ENCODE measurements around the gene PCNX2. TPM values are rescaled to one million over a fixed set of nuclear protein-coding genes. Genes with fewer than 3 reads are reported as not detected.
"Not testable (repeated sequence)": the region's sequence is repeated elsewhere in the genome, so short reads cannot be mapped to it uniquely, and the experiment has no call there.

Gene PCNX2
- polyA plus RNA-seq, 1 donor (not counting 4 experiments of a cell fraction or from before 2014, with no cell fraction given) = 18.0 TPM

DNA sequence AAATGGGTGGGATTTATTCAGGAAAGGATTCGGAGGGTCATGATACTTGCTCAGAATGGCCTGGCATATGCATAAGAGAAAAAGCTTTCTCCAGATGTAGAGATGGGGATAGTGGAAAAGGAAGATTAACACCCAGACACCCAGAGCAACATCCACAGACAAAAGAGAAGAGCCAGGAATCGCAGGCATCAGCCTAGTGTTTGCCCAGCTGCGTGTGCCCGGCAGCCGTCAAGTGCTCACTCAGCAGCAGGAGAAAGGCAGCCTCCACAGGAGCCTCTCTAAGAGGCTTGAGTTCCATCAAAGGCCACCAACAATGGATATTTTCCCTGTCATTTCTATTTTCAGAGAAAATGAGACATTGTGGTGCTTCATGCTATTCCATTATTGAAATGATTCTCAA, 290.4 kb downstream of the PCNX2 start:
- TF ChIP-seq EZH2 (IDR thresholded peaks at IDR 0.05; ENCODE audit: low read length) = no peak
- TF ChIP-seq, protein P1, sequence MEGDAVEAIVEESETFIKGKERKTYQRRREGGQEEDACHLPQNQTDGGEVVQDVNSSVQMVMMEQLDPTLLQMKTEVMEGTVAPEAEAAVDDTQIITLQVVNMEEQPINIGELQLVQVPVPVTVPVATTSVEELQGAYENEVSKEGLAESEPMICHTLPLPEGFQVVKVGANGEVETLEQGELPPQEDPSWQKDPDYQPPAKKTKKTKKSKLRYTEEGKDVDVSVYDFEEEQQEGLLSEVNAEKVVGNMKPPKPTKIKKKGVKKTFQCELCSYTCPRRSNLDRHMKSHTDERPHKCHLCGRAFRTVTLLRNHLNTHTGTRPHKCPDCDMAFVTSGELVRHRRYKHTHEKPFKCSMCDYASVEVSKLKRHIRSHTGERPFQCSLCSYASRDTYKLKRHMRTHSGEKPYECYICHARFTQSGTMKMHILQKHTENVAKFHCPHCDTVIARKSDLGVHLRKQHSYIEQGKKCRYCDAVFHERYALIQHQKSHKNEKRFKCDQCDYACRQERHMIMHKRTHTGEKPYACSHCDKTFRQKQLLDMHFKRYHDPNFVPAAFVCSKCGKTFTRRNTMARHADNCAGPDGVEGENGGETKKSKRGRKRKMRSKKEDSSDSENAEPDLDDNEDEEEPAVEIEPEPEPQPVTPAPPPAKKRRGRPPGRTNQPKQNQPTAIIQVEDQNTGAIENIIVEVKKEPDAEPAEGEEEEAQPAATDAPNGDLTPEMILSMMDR (optimal IDR thresholded peaks at IDR 0.05 in 1 of 3, IDR thresholded peaks at IDR 0.05 in 1 of 3, conservative IDR thresholded peaks at IDR 0.05 in 1 of 3; ENCODE audit: extremely low read depth in 1 of 3, insufficient read depth in 2 of 3, low read length in 3 of 3) = no peak
- Histone ChIP-seq H3K79me2 (ENCODE audit: control insufficient read depth, insufficient read depth, low read length) (no peaks in the 10 kb centered on the region), H3K4me2 (ENCODE audit: control insufficient read depth, extremely low read depth, insufficient read depth, low read depth, low read length) (no peak overlapping the region), H3K9ac (ENCODE audit: control insufficient read depth, extremely low read depth, insufficient read depth, low read length) (no peak overlapping the region), H3K4me3 (ENCODE audit: control insufficient read depth in 2 of 3, extremely low read depth in 1 of 3, insufficient read depth in 2 of 3, low read depth in 1 of 3, low read length in 3 of 3) (no peak overlapping the region), H3K36me3 (ENCODE audit: control insufficient read depth in 2 of 2, extremely low read depth in 1 of 2, insufficient read depth in 2 of 2, low read length in 2 of 2) (peaks cover 9 to 12% of the 10 kb centered on the region in 2 experiments), H3K27ac (ENCODE audit: control insufficient read depth, insufficient read depth, low read length) (no peak overlapping the region), H2AFZ (ENCODE audit: control insufficient read depth, low read length) (no peak overlapping the region), H3K9me3 (ENCODE audit: control insufficient read depth, low read depth, low read length) (no peaks in the 10 kb centered on the region), H3K27me3 (ENCODE audit: control insufficient read depth, extremely low read depth, insufficient read depth, low read length) (no peaks in the 10 kb centered on the region), H4K20me1 (ENCODE audit: control insufficient read depth, extremely low read depth, insufficient read depth, low read length) (no peaks in the 10 kb centered on the region), H3K9me1 (ENCODE audit: control insufficient read depth, extremely low read depth, insufficient read depth, low read length) (peaks cover 2% of the 10 kb centered on the region), H3K4me1 (ENCODE audit: control insufficient read depth, extremely low read depth, insufficient read depth, low read length) (no peaks in the 10 kb centered on the region)
- DNase-seq (ENCODE audit: low read depth, low spot score) (no peak), FAIRE-seq (no peak)
- dilution Hi-C loops (cut with MboI; ENCODE audit: extremely low pct_ligation_motif_present, low sequenced_read_pairs) = no loop called here

DNA sequence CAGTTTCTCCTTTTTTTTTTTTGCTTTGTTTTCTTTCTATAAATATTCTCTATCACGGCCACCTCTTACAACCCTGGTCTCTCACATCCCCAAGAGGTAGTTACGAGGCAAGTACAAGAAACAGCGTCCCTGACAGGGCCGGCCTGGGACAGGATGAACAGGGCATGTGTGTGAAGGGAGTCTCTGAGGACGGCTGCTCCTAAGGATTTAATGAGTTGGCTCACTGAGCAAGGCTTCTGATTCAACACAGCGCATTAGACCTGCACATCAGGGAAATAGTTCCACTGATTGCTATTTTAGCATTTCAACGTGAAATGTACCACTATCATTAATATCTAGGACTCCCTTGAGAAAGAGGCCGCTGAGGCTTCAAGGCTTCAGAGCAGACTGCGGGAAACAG, 291.1 kb downstream of the PCNX2 start:
- Histone ChIP-seq H3K9me3 (ENCODE audit: control insufficient read depth, low read depth, low read length) (no peaks in the 10 kb centered on the region), H3K9ac (ENCODE audit: control insufficient read depth, extremely low read depth, insufficient read depth, low read length) (no peak overlapping the region), H4K20me1 (ENCODE audit: control insufficient read depth, extremely low read depth, insufficient read depth, low read length) (no peaks in the 10 kb centered on the region), H3K27ac (ENCODE audit: control insufficient read depth, insufficient read depth, low read length) (no peak overlapping the region), H3K4me2 (ENCODE audit: control insufficient read depth, extremely low read depth, insufficient read depth, low read depth, low read length) (no peak overlapping the region), H3K36me3 (ENCODE audit: control insufficient read depth in 2 of 2, extremely low read depth in 1 of 2, insufficient read depth in 2 of 2, low read length in 2 of 2) (peaks cover 12 to 16% of the 10 kb centered on the region in 2 experiments), H2AFZ (ENCODE audit: control insufficient read depth, low read length) (no peak overlapping the region), H3K79me2 (ENCODE audit: control insufficient read depth, insufficient read depth, low read length) (no peaks in the 10 kb centered on the region), H3K4me3 (ENCODE audit: control insufficient read depth in 2 of 3, extremely low read depth in 1 of 3, insufficient read depth in 2 of 3, low read depth in 1 of 3, low read length in 3 of 3) (no peak overlapping the region), H3K4me1 (ENCODE audit: control insufficient read depth, extremely low read depth, insufficient read depth, low read length) (no peaks in the 10 kb centered on the region), H3K27me3 (ENCODE audit: control insufficient read depth, extremely low read depth, insufficient read depth, low read length) (no peaks in the 10 kb centered on the region), H3K9me1 (ENCODE audit: control insufficient read depth, extremely low read depth, insufficient read depth, low read length) (peaks cover 2% of the 10 kb centered on the region)
- TF ChIP-seq, protein P1 (optimal IDR thresholded peaks at IDR 0.05 in 1 of 3, IDR thresholded peaks at IDR 0.05 in 1 of 3, conservative IDR thresholded peaks at IDR 0.05 in 1 of 3; ENCODE audit: extremely low read depth in 1 of 3, insufficient read depth in 2 of 3, low read length in 3 of 3) = no peak
- no peak for TF ChIP-seq EZH2 (IDR thresholded peaks at IDR 0.05; ENCODE audit: low read length)
- FAIRE-seq = no peak
- DNase-seq (ENCODE audit: low read depth, low spot score) = no peak
- dilution Hi-C loops (cut with MboI; ENCODE audit: extremely low pct_ligation_motif_present, low sequenced_read_pairs) = no loop called here

DNA sequence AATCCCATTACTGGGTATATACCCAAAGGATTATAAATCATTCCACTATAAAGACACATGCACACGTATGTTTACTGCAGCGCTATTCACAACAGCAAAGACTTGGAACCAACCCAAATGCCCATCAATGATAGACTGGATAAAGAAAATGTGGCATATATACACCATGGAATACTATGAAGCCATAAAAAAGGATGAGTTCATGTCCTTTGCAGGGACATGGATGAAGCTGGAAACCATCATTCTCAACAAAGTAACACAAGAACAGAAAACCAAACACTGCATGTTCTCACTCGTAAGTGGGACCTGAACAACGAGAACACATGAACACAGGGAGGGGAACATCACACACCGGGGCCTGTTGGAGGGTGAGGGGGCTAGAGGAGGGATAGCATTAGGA, 291.9 kb downstream of the PCNX2 start:
- dilution Hi-C loops (cut with MboI; ENCODE audit: extremely low pct_ligation_motif_present, low sequenced_read_pairs); H3K9ac ChIP-seq (ENCODE audit: control insufficient read depth, extremely low read depth, insufficient read depth, low read length); H4K20me1 ChIP-seq (ENCODE audit: control insufficient read depth, extremely low read depth, insufficient read depth, low read length); H3K27me3 ChIP-seq (ENCODE audit: control insufficient read depth, extremely low read depth, insufficient read depth, low read length); H3K4me3 ChIP-seq (ENCODE audit: control insufficient read depth in 2 of 3, extremely low read depth in 1 of 3, insufficient read depth in 2 of 3, low read depth in 1 of 3, low read length in 3 of 3); H3K9me1 ChIP-seq (ENCODE audit: control insufficient read depth, extremely low read depth, insufficient read depth, low read length); H3K27ac ChIP-seq (ENCODE audit: control insufficient read depth, insufficient read depth, low read length); DNase-seq (ENCODE audit: low read depth, low spot score); FAIRE-seq; H3K4me2 ChIP-seq (ENCODE audit: control insufficient read depth, extremely low read depth, insufficient read depth, low read depth, low read length); H3K79me2 ChIP-seq (ENCODE audit: control insufficient read depth, insufficient read depth, low read length); H3K4me1 ChIP-seq (ENCODE audit: control insufficient read depth, extremely low read depth, insufficient read depth, low read length); H3K9me3 ChIP-seq (ENCODE audit: control insufficient read depth, low read depth, low read length); H2AFZ ChIP-seq (ENCODE audit: control insufficient read depth, low read length): not testable (repeated sequence)
- H3K36me3 ChIP-seq (ENCODE audit: control insufficient read depth in 2 of 2, extremely low read depth in 1 of 2, insufficient read depth in 2 of 2, low read length in 2 of 2) = peaks cover 12 to 16% of the 10 kb centered on the region in 2 experiments
